T1000 (cell line): ENCODE data around the gene S100PBP.
A peak's percentile ranks its signal among the peaks of the same experiment; 100 is the strongest.
"Not testable (repeated sequence)": the region's sequence is repeated elsewhere in the genome, so short reads cannot be mapped to it uniquely, and the experiment has no call there.

Source experiments
- DNase-seq: peaks from one replicate; lab custom pipeline; 2025; ENCODE audit warnings: mixed read lengths; lab: John Stamatoyannopoulos, UW

The S100PBP gene

GRCh38 chr1:32786856-32787255 is 30.6 kb upstream of the S100PBP start:
- no peak for DNase-seq

DNA sequence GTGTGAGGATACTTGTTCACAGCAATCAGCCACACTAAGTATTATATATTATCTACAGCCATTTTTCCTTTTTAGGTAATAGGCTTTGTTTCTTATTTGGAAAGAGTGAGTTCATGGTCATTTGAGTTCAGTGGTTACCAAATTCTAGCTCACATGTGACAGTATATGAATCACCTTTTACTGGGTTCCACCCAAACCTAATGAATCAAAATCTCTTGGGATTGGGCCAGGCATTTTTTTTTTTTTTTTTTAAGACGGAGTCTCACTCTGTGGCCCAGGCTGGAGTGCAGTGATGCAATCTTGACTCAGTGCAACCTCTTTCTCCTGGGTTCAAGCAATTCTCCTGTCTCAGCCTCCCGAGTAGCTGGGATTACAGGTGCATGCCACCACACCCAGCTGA is 28.1 kb upstream of the S100PBP start:
- DNase-seq = not testable (repeated sequence)

DNA sequence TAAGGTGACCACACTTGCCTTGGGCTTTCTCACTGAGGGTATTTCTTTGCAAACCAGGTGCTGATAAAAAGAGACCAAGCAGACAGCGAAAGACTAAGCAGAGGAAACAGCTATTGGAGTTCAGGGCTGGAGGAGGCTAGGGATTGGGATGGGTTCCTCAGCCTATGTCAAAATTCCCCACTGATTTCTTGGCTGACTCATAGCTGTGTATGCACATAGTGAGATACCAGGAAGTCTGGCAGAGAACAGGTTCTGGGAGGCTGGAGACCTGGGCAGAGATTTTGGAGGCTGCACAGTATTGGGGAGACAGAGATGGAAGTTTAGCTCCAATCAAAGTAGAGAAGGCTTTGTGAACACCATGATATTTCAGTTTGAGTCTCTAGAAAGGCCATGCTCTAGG is 25.6 kb upstream of the S100PBP start:
- DNase-seq = no peak

DNA sequence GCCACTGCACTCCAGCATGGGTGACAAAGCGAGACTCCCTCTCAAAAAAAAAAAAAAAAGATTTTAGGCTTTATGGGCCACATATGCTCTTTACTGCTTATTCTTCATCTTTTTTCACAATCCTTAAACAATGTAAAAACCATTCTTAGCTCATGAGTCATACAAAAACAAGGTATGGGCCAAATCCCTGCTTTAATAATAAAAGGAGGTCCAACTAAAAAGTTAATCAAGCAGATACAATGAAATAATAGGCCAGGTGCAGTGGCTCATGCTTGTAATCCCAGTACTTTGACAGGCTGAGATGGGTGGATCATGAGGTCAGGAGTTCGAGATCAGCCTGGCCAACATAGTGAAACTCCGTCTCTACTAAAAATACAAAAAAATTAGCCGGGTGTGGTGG is 21.7 kb upstream of the S100PBP start:
- not testable (repeated sequence) for DNase-seq

GRCh38 chr1:32797456-32797855 is 20.0 kb upstream of the S100PBP start:
- no peak for DNase-seq

DNA sequence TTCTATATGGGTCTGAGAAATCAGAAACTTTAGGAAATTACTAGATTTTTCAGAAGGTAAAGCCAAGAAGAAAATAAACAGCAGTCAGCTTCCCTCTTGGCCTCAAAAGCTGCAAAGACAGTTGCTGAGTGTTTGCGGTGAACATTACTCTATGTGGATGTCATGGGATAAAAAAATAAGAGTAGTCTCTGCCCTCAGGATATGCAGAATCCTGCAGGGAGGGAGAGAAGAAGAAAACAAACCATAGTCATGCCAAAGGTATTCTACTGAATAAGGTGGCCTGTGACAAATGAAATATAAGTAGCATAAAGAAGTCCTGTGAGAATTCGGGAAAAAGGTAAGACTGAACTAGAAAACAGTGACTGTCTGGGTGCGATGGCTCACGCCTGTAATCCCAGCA is 19.3 kb upstream of the S100PBP start:
- DNase-seq = peak; percentile 58

GRCh38 chr1:32798679-32799416 is 18.6 kb upstream of the S100PBP start:
- DNase-seq = no peak

GRCh38 chr1:32801096-32801715 is 16.2 kb upstream of the S100PBP start:
- DNase-seq = no peak

DNA sequence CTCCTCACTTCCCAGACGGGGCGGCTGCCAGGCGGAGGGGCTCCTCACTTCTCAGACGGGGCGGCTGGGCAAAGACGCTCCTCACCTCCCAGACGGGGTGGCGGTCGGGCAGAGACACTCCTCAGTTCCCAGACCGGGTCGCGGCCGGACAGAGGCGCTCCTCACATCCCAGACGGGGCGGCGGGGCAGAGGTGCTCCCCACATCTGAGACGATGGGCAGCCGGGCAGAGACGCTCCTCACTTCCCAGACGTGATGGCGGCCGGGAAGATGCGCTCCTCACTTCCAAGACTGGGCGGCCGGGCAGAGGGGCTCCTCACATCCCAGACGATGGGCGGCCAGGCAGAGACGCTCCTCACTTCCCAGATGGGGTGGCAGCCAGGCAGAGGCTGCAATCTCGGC is 13.0 kb upstream of the S100PBP start:
- not testable (repeated sequence) for DNase-seq

DNA sequence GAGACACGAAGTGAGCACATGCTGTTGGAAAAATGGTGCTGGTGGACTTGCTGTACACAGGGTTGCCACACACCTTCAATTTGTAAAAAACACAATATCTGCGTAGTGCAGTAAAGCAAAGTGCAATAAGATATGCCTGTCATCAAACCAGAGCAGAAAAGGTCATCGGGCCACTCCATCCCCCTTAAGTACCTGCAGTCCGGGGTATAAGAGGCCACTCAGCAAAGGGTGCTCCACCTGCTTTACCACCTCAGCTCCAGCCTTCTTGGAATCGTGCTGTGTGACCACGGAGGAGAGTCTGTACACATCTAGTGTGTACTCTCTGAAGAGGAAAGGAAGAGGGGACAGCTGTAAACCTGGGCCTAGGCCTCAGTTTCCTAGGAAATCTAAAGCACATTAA is 11.2 kb upstream of the S100PBP start:
- DNase-seq = no peak

- no peak for DNase-seq
Observed at GRCh38 chr1:32806910-32807523, 10.4 kb upstream of the S100PBP start.

GRCh38 chr1:32808580-32808979 is 8.9 kb upstream of the S100PBP start:
- no peak for DNase-seq

DNA sequence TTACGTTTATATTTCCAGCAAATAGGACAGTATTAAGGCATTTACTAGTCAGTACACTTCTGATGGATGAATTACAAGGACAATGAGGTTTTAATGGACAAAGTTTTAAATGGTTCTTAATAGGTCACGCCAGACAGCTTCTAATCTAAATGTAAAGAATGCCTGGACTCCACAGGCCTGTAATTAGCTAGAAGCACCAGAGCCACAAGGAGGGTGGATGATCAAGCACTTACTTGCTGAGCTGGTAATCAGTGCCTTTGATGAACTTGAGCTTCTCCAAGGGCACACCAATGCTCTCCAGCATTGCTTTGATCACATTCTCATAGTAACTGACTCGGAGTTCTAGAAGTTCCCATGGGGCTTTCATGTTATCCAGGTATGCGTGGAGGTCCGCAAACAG is 7.1 kb upstream of the S100PBP start:
- no peak for DNase-seq

GRCh38 chr1:32811265-32811664 is 6.2 kb upstream of the S100PBP start:
- no peak for DNase-seq

DNA sequence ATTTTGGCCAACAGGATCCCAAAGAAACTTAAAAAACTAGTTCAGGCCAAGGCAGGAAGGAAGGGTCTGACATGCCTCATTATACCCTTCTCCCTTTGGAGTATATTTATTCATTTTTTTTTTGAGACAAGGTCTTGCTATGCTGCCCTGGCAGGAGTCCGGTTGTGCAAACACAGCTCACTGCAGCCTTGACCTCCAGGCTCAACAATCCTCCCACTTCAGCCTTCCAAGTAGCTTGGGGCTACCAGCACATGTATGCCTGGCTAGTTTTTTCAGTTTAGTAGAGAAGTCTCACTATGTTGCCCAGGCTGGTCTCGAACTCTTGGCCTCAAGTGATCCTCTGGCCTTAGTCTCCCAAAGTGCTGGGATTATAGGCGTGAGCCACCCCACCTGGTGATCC is 5.5 kb upstream of the S100PBP start:
- no peak for DNase-seq

GRCh38 chr1:32813941-32814739 is 3.3 kb upstream of the S100PBP start:
- no peak for DNase-seq

DNA sequence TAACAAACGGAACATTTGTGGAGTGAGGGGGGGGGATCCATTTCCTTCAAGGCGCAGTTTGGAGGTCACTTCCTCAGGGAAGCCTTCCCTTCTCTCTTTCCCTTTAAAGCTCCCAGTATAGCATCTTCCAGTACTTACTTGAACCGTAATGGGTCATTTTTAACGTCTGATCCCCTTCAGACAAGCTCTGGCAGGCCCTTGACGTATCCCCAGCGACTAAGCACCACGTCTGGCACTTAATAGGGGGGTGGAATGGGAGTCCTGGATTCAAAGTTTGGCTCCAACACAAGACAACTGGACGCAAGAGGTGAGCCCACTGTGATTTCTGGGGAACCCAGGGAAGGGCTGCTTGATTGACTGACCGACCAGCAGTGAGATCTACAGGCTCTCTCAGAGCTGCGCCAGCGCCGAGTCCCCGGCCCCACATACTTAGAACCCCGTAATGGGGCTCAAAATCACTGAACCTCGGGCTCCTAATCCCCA is 736 bp upstream of the S100PBP start:
- no peak for DNase-seq

DNA sequence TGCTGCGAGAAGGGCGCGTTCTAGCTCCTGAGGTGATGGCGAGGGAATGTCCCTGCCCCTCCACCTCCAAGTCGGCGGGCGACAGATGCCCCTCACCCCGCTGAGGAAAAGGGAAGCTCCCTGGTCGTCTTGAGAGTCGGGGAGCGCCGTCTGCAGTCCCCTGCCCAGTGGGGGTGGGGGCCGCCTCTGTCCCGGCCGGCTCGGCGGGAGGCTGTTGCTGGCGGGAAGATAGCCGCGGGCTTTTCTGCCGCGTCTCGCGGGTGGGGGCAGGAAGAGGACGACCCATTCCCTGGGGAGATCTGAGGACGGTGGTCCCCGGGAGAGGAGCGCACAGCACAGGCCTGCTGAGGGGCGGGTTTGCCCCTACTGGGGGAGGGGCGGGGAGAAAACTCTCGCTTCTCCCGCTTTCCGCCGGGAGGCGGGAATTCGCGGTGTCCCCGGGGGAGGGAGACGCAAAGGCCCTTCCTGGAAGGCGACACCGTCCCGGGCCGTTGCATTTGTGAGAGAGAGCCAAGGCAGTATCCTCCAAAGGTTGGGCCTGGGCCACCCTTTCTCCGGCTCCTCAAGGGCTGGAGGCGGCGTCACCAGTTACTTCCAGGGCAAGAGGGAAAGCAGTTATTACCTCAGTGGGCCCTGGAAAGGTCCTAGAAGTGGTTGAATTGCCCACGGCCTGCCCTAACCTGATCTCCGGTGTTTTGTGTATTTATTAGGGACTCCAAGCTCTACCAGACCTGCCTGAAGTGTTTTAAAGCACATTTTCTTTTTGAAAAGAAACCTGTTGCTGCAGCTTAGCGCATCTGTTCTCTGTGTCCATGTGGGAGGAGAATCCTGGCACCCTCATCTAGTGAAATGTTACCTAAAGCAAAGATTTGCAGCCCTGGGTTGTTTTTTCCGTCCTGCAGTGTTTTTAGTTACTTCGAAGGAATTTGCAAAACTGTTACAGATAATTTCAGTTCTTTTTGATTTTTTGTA is 648 bp downstream of the S100PBP start:
- DNase-seq = peak; percentile 61

DNA sequence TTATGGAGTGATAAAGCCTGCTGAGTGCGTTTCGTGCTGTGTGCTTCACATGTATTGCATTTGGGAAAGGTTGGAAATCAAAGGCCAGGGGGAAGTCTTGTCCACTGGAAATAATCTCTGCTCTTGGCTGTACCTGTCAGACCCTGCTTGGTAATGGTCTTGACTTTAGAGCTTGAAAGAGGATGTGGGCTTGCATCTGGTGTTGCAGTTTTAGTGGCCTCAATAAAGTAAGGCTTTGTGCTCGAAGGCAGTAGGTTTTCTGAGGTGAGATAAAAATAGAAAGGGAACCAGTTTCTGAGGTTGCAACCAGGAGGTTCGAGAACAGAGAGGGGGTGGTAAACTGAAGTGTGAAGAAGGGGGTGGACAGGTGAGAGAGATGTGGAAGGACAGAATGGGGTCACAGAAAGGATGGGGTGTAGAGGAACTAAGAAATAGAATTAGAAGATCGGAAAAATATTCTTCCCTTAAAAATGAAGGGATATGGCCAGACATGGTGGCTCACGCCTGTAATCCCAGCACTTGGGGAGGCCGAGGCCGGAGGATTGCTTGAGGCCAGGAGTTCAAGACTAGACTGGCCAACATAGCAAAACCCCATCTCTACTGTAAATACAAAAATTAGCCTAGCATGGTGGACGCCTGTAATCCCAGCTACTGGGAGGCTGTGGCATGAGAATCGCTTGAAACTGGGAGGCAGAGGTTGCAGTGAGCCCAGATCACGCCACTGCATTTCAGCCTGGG is 1.5 kb downstream of the S100PBP start:
- DNase-seq = no peak

DNA sequence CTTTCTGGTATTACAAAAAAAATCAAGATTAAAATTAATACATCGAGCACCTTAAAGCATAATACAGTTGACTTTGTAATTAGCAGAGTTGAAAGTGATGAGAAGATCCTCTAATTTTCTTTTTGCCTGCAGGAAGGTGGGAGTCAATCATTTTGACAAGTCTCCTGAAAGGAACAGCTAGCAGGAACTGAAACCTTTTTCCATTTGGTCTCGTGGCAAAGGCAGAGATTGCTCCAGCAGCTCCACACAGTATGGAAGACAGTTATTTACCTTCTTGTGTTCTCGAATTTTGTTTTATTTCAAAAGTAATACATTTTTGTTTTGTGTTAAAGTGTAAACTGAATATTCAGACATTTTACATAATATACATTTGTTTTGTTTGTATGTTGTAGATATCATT is 7.7 kb downstream of the S100PBP start:
- no peak for DNase-seq

DNA sequence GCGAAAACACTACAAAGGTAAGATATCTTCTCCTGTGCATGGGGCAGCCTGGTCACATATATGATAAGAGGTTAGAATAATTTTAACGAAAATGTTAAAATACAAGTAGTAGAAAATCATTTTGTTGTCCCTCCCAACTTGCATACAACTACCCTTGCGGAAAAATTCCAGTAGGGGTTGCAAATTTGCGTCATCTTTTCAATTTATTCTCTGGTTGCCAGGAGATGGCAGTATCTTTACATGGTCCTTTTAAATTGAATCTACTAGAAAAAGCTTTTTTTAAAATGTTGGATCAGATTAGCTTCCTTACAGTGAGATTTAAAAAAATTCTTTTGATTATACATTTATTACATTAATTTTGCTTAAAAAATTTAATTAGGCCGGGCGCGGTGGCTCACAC is 10.9 kb downstream of the S100PBP start:
- DNase-seq = no peak
